CD4-positive, alpha-beta T cell (primary cell): ENCODE measurements around the gene GOPC. TPM values are rescaled to one million over a fixed set of nuclear protein-coding genes. Genes with fewer than 3 reads are reported as not detected.
"Not testable (repeated sequence)": the region's sequence is repeated elsewhere in the genome, so short reads cannot be mapped to it uniquely, and the experiment has no call there.

Experiments
- ATAC-seq: fragments of 200-7000 bp; cut with Tn5 transposase; one replicate; pipeline ENCODE4 v1.10.0; 2022; ENCODE audit warnings: mild to moderate bottlenecking; ENCODE audit not compliant: poor library complexity
- CTCF ChIA-PET: fragments of 350-600 bp; sonication (Branson Sonifier 250); formaldehyde crosslinking; loops from one replicate; lab custom pipeline; 2021; ENCODE audit warnings: antibody characterized with exemption, inconsistent platforms; lab: Charles Lee
- POLR2A ChIA-PET: fragments of 350-600 bp; sonication (Branson Sonifier 250); formaldehyde crosslinking; loops from one replicate; lab custom pipeline; 2021; ENCODE audit warnings: antibody characterized with exemption, inconsistent platforms; lab: Charles Lee
- DNase-seq, 14 experiments: peaks; one replicate each; pipeline ENCODE4 v3.0.0-alpha.2; 2013 to 2020; ENCODE audit warnings: mixed read lengths in 2 of 14
- H3K27ac ChIP-seq, 2 donors: one replicate each; pipeline versions ENCODE4 v1.5.1 to v1.7.0; 2013; ENCODE audit warnings: low read length in 2 of 2, low read depth in 1 of 2, mild to moderate bottlenecking in 1 of 2
- H3K27me3 ChIP-seq, 2 experiments: 1 replicate in 1 of 2; 2 replicates in 1 of 2; pipeline versions ENCODE4 v1.6.1 to v1.7.0; 2013; ENCODE audit warnings: low read length in 2 of 2, control low read depth in 1 of 2, mild to moderate bottlenecking in 1 of 2, moderate library complexity in 1 of 2; ENCODE audit not compliant: insufficient read depth in 2 of 2, control insufficient read depth in 1 of 2
- H3K36me3 ChIP-seq: one replicate; pipeline ENCODE4 v1.6.1; 2013; ENCODE audit warnings: low read length, control low read depth; ENCODE audit not compliant: insufficient read depth
- H3K4me1 ChIP-seq: one replicate; pipeline ENCODE4 v1.6.1; 2013; ENCODE audit warnings: low read length, control low read depth; ENCODE audit not compliant: insufficient read depth
- H3K4me3 ChIP-seq: one replicate; pipeline ENCODE4 v1.5.1; 2013; ENCODE audit warnings: mild to moderate bottlenecking, low read length, moderate library complexity
- H3K9me3 ChIP-seq, 2 experiments: 1 replicate in 1 of 2; 2 replicates in 1 of 2; pipeline versions ENCODE4 v1.6.1 to v1.7.0; 2013; ENCODE audit warnings: low read length in 2 of 2, mild to moderate bottlenecking in 2 of 2, control low read depth in 1 of 2, moderate library complexity in 1 of 2; ENCODE audit not compliant: control insufficient read depth in 1 of 2, insufficient read depth in 1 of 2
- H3K27ac Mint-ChIP-seq: one replicate; pipeline ENCODE4 v1.8.0; 2020; ENCODE audit warnings: mixed read lengths
- H3K27me3 Mint-ChIP-seq: one replicate; pipeline ENCODE4 v1.8.0; 2021; ENCODE audit warnings: mixed read lengths
- H3K36me3 Mint-ChIP-seq: one replicate; pipeline ENCODE4 v1.8.0; 2021; ENCODE audit warnings: low read depth, mixed read lengths
- H3K4me1 Mint-ChIP-seq: one replicate; pipeline ENCODE4 v1.8.0; 2021; ENCODE audit warnings: low read depth, mixed read lengths
- H3K4me3 Mint-ChIP-seq: one replicate; pipeline ENCODE4 v1.8.0; 2020; ENCODE audit warnings: mild to moderate bottlenecking, mixed read lengths
- H3K9me3 Mint-ChIP-seq: one replicate; pipeline ENCODE4 v1.8.0; 2020; ENCODE audit warnings: mixed read lengths
- CTCF ChIP-seq: fragments of 200-600 bp; IDR thresholded peaks from one replicate; pipeline ENCODE4 v1.8.0; 2022; ENCODE audit warnings: antibody characterized with exemption, mild to moderate bottlenecking
- intact Hi-C, 2 experiments: fragments of 100-400 bp; cut with DNase I in 1 of 2; cut with micrococcal nuclease in 1 of 2; formaldehyde crosslinking; loops; one replicate each; pipeline versions ENCODE4 v1.15.1 to v1.9.0; 2023 to 2025; cut with DNase I, micrococcal nuclease
- polyA plus RNA-seq, 2 donors: library from polyadenylated mRNA; unstranded; fragments of 120-200 nt; gene quantifications; one replicate each; pipeline ENCODE4 v1.2.1, GENCODE V29; 2013
- total RNA-seq, 174 experiments: library from RNA in 2 of 174; stranded (reverse) in 2 of 174; gene quantifications; one replicate each; pipeline ENCODE4 v1.2.3 and lab custom pipeline; 2021 to 2026

Gene GOPC
- total RNA-seq: 10 to 100 TPM in 1 of 2 experiments, 1 to 10 TPM in 1; 9.7 to 10.8 TPM
- 30.0 TPM for polyA plus RNA-seq (2013, experiment 1 of 2)
- 31.0 TPM for polyA plus RNA-seq (2013, experiment 2 of 2)
- total RNA-seq (lab: John Stamatoyannopoulos, UW): 30.4 to 125 (median 76.9) reads per million in 172 experiments

- ChIA-PET POLR2A (interaction anchor here (0.6 to 2.7 kb wide), 19 partner anchors 11 to 1501 kb away, joined by 3 to 37 read pairs (median 6); partner anchors contain the start of genes ASF1A, NT5DC1 and RWDD1), CTCF (interaction anchor here (0.8 kb wide), 1 partner anchor 12 kb away, joined by 5 read pairs; no protein-coding TSS in a partner anchor)
- Histone ChIP-seq H3K4me3 (peak within 1 kb of the TSS; percentile 94), H3K4me1 (peaks cover 15% of the 10 kb centered on the region), H3K27ac (peak within 1 kb of the TSS; percentile 82 to 86), H3K36me3 (peaks cover 9% of the 10 kb centered on the region), H3K9me3 (no peaks in the 10 kb centered on the region), H3K27me3 (no peaks in the 10 kb centered on the region)
- peak within 1 kb of the TSS; percentile 99 for H3K4me3 Mint-ChIP-seq
- H3K36me3 Mint-ChIP-seq: peaks cover 28% of the 10 kb centered on the region
- no peaks in the 10 kb centered on the region for H3K27me3 Mint-ChIP-seq
- DNase-seq (peak; percentile 87 to 100 (median 94)), ATAC-seq (peak; percentile 96)
- peak within 1 kb of the TSS; percentile 92 for H3K27ac Mint-ChIP-seq
- H3K9me3 Mint-ChIP-seq: no peaks in the 10 kb centered on the region
- no peak for TF ChIP-seq CTCF
- H3K4me1 Mint-ChIP-seq: peaks cover 52% of the 10 kb centered on the region
- intact Hi-C loops: loop anchor here (1.0 to 10.0 kb wide), 5 partner anchors 54 to 1752 kb away; partner anchors contain the start of genes NUS1 (in 1 of the 2) and TSPYL4 (in 1 of the 2)
These were observed at the start of gene GOPC for GRCh38 chr6:117602151-117602898. TSS of gene GOPC (minus strand) at chr6:117602511. CDS start at chr6:117602288, 223 bp downstream.

GRCh38 chr6:117651984-117652383, 49.7 kb upstream of the GOPC start:
- POLR2A ChIA-PET, H3K27ac Mint-ChIP-seq, ATAC-seq, H3K27me3 Mint-ChIP-seq, H3K4me1 ChIP-seq, H3K9me3 ChIP-seq, intact Hi-C loops, H3K4me3 ChIP-seq, H3K27ac ChIP-seq, H3K36me3 Mint-ChIP-seq, H3K4me3 Mint-ChIP-seq, H3K9me3 Mint-ChIP-seq, H3K27me3 ChIP-seq, DNase-seq, H3K36me3 ChIP-seq: not testable (repeated sequence)
- peaks cover 10% of the 10 kb centered on the region for H3K4me1 Mint-ChIP-seq
- CTCF ChIA-PET: interaction anchor here (0.6 kb wide), 1 partner anchor 33 kb away, joined by 3 read pairs; no protein-coding TSS in a partner anchor

- Mint-ChIP-seq H3K27me3 (peaks cover 8% of the 10 kb centered on the region), H3K9me3 (no peaks in the 10 kb centered on the region), H3K4me3 (no peak overlapping the region), H3K27ac (no peak overlapping the region), H3K36me3 (no peaks in the 10 kb centered on the region), H3K4me1 (no peaks in the 10 kb centered on the region)
- ATAC-seq (no peak), DNase-seq (no peak)
- H3K36me3 ChIP-seq: no peaks in the 10 kb centered on the region
- no peaks in the 10 kb centered on the region for H3K9me3 ChIP-seq
- no peak for TF ChIP-seq CTCF
- intact Hi-C loops: no loop called here
- ChIA-PET CTCF (interaction anchor here (0.8 kb wide), 1 partner anchor 12 kb away, joined by 3 read pairs; no protein-coding TSS in a partner anchor), POLR2A (no interaction called here)
- H3K4me3 ChIP-seq: no peak overlapping the region
- no peak overlapping the region for H3K27ac ChIP-seq
- H3K4me1 ChIP-seq: no peaks in the 10 kb centered on the region
- no peaks in the 10 kb centered on the region for H3K27me3 ChIP-seq
These were observed 40.7 kb upstream of the GOPC start for GRCh38 chr6:117642976-117643375.
